HG03571 (cell line): ENCODE data around the gene PTPRT.

Experiments used
- ATAC-seq: cut with Tn5 transposase; IDR thresholded peaks from one replicate; pipeline ENCODE4 v1.9.1; 2021; ENCODE audit not compliant: unreplicated experiment

PTPRT gene

GRCh38 chr20:42093542-42094440, 1095.9 kb downstream of the PTPRT start:
- no peak for ATAC-seq

DNA sequence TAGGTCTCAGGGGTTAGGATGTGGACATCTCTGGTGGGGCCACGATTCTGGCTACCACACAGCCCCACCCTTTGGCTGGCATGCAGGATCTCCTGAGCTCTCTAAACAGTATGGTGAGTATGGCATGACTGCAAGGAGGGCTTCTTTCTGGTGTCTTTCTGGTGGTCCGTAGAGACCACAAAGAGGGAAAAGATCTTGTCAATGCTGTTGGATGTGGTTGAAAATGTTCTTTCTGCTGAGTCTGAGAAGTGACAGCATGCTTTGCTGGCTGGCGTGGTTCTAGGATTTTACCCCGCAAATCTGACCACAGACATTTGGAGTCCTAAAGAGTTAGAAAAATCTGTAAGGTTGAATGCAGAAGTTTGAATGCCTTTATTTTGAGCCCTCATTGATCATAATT, 1096.7 kb downstream of the PTPRT start:
- no peak for ATAC-seq

DNA sequence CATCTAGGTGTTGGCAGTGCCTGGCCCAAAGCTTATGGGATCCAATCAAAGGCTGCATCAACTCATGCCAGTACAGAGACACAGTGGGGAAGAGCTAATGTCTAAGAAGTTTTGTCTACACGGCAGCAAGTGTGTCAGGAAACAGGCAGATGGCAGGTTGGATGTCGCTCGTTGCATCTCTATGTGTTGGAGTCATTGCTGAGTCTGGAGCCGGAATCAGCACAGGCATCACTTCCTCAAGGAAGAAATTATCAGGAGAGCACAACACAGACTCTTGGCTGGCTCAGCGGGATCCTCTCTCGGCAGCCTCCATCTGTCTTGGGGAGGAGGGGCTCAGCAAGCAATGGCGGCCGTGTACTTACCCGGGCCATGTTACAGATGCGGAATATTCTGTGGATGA, 1104.3 kb downstream of the PTPRT start:
- ATAC-seq, result no peak

- no peak for ATAC-seq
Observed at GRCh38 chr20:42083280-42083679, 1106.4 kb downstream of the PTPRT start.

DNA sequence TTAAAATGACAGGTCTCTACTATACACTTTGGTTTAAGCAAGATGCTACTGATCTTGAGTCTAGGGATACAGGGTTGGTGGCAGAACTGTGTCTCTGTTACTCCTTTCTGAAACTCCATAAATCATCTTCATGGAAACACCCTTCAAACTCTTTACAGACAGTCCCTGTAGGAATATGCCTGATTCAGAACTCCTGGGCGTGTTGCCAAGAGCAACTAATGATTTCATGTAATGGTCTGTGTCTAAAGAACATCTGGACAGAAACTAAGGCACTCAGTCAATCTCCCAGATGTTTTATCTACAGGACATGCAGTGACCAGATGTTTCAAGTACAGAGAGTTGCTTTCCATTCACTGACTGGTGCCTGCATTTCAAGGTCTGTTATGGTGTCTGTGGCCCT, 1107.1 kb downstream of the PTPRT start:
- no peak for ATAC-seq

- no peak for ATAC-seq
Observed at GRCh38 chr20:42080956-42081355, 1108.8 kb downstream of the PTPRT start.

DNA sequence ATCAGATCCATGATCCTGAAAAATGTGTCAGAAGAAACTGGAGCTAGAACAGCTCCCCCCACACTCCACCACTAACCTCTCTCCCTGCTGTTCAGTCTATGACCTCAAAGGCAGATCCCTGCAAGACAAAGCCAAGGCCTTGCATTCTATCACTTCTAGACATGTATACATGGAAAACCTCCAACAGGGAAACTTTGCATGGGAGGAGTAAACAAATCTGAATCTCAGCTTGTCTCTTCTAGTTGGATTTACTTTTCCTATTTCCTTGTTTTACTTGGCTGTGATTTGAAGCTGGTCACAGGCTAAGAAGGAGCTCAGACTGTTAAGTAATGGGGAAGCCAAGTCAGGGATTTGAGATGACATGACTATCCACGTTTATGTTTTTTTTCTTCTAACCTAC, 1114.8 kb downstream of the PTPRT start:
- ATAC-seq, result no peak

DNA sequence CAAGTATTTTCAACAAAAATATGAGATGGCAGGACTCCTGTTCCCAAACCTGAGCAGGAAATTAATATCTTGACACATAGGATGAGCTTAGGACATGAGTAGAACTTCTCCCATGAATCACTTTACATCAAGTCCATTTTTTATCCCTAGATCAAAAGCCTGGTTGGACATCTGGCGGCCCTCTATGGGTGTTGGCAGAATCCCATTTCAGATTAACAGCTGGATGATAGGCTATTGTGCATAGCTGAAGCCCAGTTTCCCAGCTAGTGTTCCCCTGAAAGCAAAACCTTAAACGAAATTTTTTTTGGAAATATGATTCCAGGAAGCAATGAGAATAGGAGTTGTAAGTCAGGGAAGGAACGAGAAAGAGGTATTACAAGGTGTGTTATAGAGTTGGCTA, 1122.1 kb downstream of the PTPRT start:
- ATAC-seq, result no peak

DNA sequence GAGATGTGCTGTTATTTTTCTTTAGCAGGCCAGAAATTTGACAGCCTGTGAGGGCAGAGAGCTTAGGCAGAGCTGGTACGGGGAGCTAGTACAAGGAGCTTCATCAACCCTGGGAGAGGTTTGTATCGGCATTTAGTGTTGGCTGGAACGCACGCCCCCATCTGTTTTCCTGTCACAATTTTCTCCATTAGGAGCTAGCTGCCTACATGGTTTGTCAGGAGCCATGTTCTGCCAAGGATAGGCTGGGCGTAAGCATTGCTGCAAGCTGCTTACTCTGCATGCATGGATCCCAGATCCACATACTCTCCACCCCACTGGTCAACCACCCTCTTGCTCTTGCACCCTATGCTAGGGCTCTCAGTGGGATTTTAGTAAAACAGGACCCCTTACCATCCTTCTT, 1122.5 kb downstream of the PTPRT start:
- ATAC-seq, result no peak

DNA sequence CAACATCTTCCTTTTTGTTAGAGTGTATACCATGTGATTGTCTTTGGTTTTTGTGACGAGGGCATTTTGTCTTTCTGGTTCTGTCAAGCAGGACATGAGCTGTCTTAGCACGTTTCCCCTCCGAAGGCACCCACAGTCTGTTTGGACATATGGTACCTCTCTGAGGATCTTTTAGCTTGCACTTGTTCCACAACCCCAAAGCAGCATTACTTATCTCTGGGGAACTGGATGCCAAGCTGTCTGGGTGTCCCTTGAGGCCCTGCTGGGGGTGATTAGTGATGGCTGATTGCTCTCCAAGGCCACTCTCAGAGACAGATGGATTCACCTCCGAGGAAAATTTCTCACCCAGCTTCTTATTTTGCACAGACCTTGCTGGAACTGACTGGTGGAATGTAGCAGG, 1126.6 kb downstream of the PTPRT start:
- ATAC-seq, result no peak

DNA sequence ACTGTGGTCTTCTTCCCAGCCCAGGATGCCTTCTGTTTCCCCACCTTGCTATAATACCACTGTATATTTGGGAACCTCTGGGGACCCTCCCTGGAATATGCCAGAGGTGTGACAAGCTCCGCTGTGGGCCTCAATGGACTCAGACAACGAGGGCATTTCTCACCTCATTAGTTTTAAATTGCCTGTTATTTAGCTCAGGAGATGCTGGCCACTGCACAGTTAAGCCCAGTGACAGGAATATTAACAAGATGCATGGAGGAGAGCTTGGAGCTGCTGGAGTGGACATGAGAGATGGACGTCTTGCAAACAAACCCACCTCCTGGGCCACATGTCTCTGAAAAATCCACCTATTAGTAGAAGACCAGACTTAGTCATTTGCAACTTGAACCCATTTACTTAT, 1136.4 kb downstream of the PTPRT start:
- ATAC-seq, result no peak

DNA sequence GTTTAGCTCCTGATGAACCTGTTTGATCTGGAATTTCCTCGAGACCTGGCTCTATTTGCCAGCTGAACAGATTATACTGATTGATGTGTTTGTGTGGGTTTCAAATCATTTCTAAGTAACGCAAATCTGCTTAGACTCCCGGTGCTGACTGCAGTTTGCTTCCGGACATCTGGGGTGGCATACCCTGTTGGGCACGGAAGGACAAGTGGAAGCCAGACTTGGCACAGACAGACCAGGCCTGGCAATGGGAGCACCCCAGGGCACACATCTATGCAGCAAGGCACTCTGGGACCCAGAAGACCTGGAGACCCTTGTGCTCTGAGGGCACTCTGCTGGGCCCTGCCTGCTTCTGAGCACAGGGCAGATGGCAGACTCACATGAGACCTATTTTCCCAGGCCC, 1137.8 kb downstream of the PTPRT start:
- no peak for ATAC-seq

- no peak for ATAC-seq
Observed at GRCh38 chr20:42046371-42047085, 1143.2 kb downstream of the PTPRT start.

GRCh38 chr20:42043921-42044320, 1145.8 kb downstream of the PTPRT start:
- ATAC-seq, result no peak

DNA sequence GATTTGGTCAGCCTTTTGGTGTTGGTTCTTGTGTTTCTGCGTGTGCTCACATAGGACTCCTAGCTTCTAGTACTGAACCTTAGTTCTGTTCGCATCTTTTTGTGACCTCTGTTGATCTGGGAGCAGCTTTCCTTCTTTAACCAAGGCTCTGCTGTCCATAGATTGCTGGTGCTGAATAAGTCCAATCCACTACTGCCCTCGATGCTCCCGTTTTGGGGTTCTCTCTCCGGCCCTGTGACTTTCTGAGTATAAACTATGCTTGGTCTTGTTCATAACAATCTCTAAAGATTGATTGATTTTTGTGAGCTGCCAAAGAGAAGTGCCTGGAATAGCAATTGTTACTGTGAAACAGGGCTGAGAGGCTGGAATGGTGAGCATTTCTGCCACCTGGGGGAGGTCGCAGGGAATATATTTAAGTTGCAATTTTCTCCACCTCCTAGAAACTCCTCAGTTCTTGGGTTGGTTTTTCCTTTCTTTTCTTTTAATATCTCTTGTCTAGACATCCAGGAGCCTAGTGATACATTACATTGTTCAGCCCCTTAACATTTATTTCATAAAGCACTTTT, 1148.6 kb downstream of the PTPRT start:
- ATAC-seq, result no peak

DNA sequence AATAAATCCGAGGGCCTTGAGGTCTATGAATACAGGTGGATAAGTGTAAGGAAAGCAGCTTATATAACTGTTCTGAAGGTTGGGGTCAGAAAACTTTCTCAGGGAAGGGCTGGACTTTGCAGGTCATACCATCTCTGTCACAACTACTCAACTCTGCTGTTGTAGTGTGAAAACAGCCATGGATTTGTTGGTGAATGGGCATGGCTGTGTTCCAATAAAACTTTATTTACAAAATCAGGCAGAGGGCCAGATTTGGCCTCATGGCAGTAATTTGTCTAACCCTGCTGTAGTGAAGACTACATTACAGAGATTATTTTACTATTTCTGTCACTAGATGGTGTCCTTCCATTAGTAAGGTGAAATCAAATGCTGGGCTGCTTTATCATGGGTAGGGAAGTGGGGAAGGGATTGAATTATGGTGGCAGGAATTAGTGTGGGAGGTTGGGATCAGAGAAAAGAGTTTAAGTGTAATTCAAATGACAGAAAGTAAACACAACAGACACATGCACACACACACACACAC, 1161.9 kb downstream of the PTPRT start:
- no peak for ATAC-seq

- no peak for ATAC-seq
Observed at GRCh38 chr20:42026599-42026998, 1163.1 kb downstream of the PTPRT start.

- ATAC-seq, result no peak
Observed at GRCh38 chr20:42024653-42025052, 1165.1 kb downstream of the PTPRT start.
